A549 (cell line): ENCODE data around the gene KIFBP.
"Not testable (repeated sequence)": the region's sequence is repeated elsewhere in the genome, so short reads cannot be mapped to it uniquely, and the experiment has no call there.

Experiments
- POLR2A ChIP-seq: IDR thresholded peaks from 2 replicates; pipeline ENCODE4 v1.6.1; 2012; ENCODE audit warnings: mild to moderate bottlenecking, low read length
- POLR2AphosphoS2 ChIP-seq: conservative IDR thresholded peaks from 2 replicates; pipeline ENCODE4 v1.6.1; 2012; ENCODE audit warnings: low read length, improper control_type of control experiment, inconsistent platforms
- TF ChIP-seq, protein P1 (sequence below): fragments of >200 bp; sonication (Bioruptor Twin); formaldehyde crosslinking; IDR thresholded peaks from 3 replicates; pipeline ENCODE4 v1.5.1; 2016
- TF ChIP-seq, protein P2 (sequence below): IDR thresholded peaks from 2 replicates; pipeline ENCODE4 v1.6.1; 2012

DNA sequence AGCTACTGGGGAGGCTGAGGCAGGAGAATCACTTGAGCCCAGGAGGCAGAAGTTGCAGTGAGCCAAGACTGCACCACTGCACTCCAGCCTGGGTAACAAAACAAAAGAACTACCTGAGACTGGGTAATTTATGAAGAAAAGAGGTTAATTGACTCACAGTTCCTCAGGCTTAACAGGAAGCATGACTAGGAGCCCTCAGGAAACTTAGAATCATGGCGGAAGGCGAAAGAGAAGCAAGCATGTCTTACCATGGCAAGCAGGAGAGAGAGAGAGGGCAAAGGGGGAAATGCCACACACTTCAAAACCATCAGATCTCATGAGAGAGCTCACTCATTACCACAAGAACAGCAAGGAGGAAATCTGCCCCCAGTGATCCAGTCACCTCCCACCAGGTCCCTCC, 24.2 kb downstream of the KIFBP start:
- not testable (repeated sequence) for TF ChIP-seq POLR2A, POLR2AphosphoS2
- TF ChIP-seq, protein P1, sequence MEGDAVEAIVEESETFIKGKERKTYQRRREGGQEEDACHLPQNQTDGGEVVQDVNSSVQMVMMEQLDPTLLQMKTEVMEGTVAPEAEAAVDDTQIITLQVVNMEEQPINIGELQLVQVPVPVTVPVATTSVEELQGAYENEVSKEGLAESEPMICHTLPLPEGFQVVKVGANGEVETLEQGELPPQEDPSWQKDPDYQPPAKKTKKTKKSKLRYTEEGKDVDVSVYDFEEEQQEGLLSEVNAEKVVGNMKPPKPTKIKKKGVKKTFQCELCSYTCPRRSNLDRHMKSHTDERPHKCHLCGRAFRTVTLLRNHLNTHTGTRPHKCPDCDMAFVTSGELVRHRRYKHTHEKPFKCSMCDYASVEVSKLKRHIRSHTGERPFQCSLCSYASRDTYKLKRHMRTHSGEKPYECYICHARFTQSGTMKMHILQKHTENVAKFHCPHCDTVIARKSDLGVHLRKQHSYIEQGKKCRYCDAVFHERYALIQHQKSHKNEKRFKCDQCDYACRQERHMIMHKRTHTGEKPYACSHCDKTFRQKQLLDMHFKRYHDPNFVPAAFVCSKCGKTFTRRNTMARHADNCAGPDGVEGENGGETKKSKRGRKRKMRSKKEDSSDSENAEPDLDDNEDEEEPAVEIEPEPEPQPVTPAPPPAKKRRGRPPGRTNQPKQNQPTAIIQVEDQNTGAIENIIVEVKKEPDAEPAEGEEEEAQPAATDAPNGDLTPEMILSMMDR, result not testable (repeated sequence)
- TF ChIP-seq, protein P2, sequence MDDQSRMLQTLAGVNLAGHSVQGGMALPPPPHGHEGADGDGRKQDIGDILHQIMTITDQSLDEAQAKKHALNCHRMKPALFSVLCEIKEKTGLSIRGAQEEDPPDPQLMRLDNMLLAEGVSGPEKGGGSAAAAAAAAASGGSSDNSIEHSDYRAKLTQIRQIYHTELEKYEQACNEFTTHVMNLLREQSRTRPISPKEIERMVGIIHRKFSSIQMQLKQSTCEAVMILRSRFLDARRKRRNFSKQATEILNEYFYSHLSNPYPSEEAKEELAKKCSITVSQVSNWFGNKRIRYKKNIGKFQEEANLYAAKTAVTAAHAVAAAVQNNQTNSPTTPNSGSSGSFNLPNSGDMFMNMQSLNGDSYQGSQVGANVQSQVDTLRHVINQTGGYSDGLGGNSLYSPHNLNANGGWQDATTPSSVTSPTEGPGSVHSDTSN, result not testable (repeated sequence)
